Endothelial cell of umbilical vein (primary cell): ENCODE measurements around the gene TMEM229B. TPM values are rescaled to one million over a fixed set of nuclear protein-coding genes. Genes with fewer than 3 reads are reported as not detected.

ENCODE experiments used
- BruUV-seq: library from RNA; stranded (reverse); fragments of 400-500 nt; replicated peaks from 2 replicates; lab custom pipeline; 2021; lab: Mats Ljungman, UMichigan
- CTCF ChIA-PET: fragments of 300-600, 350-600 bp; sonication (Branson Sonifier 250); formaldehyde crosslinking; loops from one replicate; lab custom pipeline; 2021; ENCODE audit warnings: antibody characterized with exemption, inconsistent platforms; lab: Charles Lee
- POLR2A ChIA-PET: fragments of 300-600, 350-600 bp; sonication (Branson Sonifier 250); formaldehyde crosslinking; loops from one replicate; lab custom pipeline; 2021; ENCODE audit warnings: antibody characterized with exemption, inconsistent platforms; lab: Charles Lee
- DNase-seq: peaks from one replicate; pipeline ENCODE4 v3.0.0-alpha.2; 2011; ENCODE audit warnings: low read depth, low spot score
- FAIRE-seq: peaks from 2 replicates; lab custom pipeline; 2011; peaks lifted over from hg19 to GRCh38; lab: Jason Lieb, UNC
- H2AFZ ChIP-seq: 2 replicates; pipeline ENCODE4 v1.6.0; 2012; ENCODE audit warnings: low read depth, low read length, control low read depth, inconsistent platforms
- H3K27ac ChIP-seq: 2 replicates; pipeline ENCODE4 v1.5.1; 2011; ENCODE audit warnings: low read depth, mild to moderate bottlenecking, control low read depth, low read length, moderate library complexity; ENCODE audit not compliant: insufficient read depth
- H3K27me3 ChIP-seq, 2 experiments: 2 replicates each; pipeline versions ENCODE4 v1.6.0 to v1.6.1; 2011; ENCODE audit warnings: low read length in 2 of 2, mixed read lengths in 1 of 2; ENCODE audit not compliant: control insufficient read depth in 2 of 2, insufficient read depth in 2 of 2
- H3K36me3 ChIP-seq, 2 experiments: 2 replicates in 1 of 2; 3 replicates in 1 of 2; pipeline ENCODE4 v1.5.1; 2011; ENCODE audit warnings: low read length in 2 of 2, mild to moderate bottlenecking in 1 of 2, moderate library complexity in 1 of 2; ENCODE audit not compliant: control insufficient read depth in 2 of 2, insufficient read depth in 2 of 2; ENCODE audit errors: extremely low read depth in 1 of 2
- H3K4me1 ChIP-seq: 3 replicates; pipeline ENCODE4 v1.5.1; 2011; ENCODE audit warnings: mild to moderate bottlenecking, low read length; ENCODE audit not compliant: control insufficient read depth, insufficient read depth; ENCODE audit errors: extremely low read depth
- H3K4me2 ChIP-seq: 2 replicates; pipeline ENCODE4 v1.6.1; 2011; ENCODE audit warnings: low read length, control low read depth, mixed read lengths; ENCODE audit not compliant: insufficient read depth
- H3K4me3 ChIP-seq, 3 experiments: fragments of 200-600 bp in 1 of 3; sonication (generic), shearing (Covaris generic) in 1 of 3; replicated peaks in 1 of 3; 2 replicates each; pipeline ENCODE4 v1.5.1; 2011 to 2016; ENCODE audit warnings: control low read depth in 3 of 3, low read length in 3 of 3, mild to moderate bottlenecking in 2 of 3, inconsistent platforms in 1 of 3, low read depth in 1 of 3, moderate library complexity in 1 of 3; ENCODE audit not compliant: insufficient read depth in 1 of 3
- H3K79me2 ChIP-seq: 2 replicates; pipeline ENCODE4 v1.6.0; 2012; ENCODE audit warnings: low read length, inconsistent platforms; ENCODE audit not compliant: control insufficient read depth, insufficient read depth
- H3K9ac ChIP-seq: replicated peaks from 2 replicates; pipeline ENCODE3; 2011; ENCODE audit warnings: low read length, control low read depth; ENCODE audit not compliant: insufficient read depth; ENCODE audit errors: extremely low read depth
- H3K9me1 ChIP-seq: replicated peaks from 3 replicates; pipeline ENCODE4 v1.6.0; 2011; ENCODE audit warnings: mild to moderate bottlenecking, low read length; ENCODE audit not compliant: control insufficient read depth, insufficient read depth; ENCODE audit errors: extremely low read depth
- H3K9me3 ChIP-seq: replicated peaks from 2 replicates; pipeline ENCODE4 v1.5.1; 2012; ENCODE audit warnings: low read length, inconsistent platforms; ENCODE audit not compliant: control insufficient read depth, insufficient read depth
- H4K20me1 ChIP-seq: replicated peaks from 2 replicates; pipeline ENCODE3; 2011; ENCODE audit warnings: mild to moderate bottlenecking, low read length; ENCODE audit not compliant: control insufficient read depth, insufficient read depth; ENCODE audit errors: extremely low read depth
- EZH2 ChIP-seq: IDR thresholded peaks from 2 replicates; pipeline ENCODE4 v1.6.1; 2012; ENCODE audit warnings: borderline replicate concordance, low read depth, mild to moderate bottlenecking, moderate library complexity, low read length, inconsistent platforms; ENCODE audit not compliant: severe bottlenecking
- FOS ChIP-seq: IDR thresholded peaks from 2 replicates; pipeline ENCODE4 v1.6.1; 2011; ENCODE audit warnings: mild to moderate bottlenecking, low read length, moderate library complexity, borderline replicate concordance; ENCODE audit not compliant: insufficient read depth
- GATA2 ChIP-seq: IDR thresholded peaks from 2 replicates; pipeline ENCODE4 v1.7.0; 2011; ENCODE audit warnings: low read depth, mild to moderate bottlenecking, moderate library complexity, mixed read lengths, low read length; ENCODE audit not compliant: insufficient read length, insufficient read depth
- JUN ChIP-seq: IDR thresholded peaks from 2 replicates; pipeline ENCODE4 v1.6.1; 2011; ENCODE audit warnings: borderline replicate concordance, low read depth; ENCODE audit not compliant: insufficient read length, insufficient read depth
- MYC ChIP-seq: IDR thresholded peaks from one replicate; pipeline ENCODE4 v1.6.1; 2011; ENCODE audit warnings: mild to moderate bottlenecking, low read depth, low read length
- POLR2A ChIP-seq: IDR thresholded peaks from 2 replicates; pipeline ENCODE4 v1.6.1; 2012; ENCODE audit warnings: low read depth, mild to moderate bottlenecking, control low read depth, low read length
- POLR2AphosphoS5 ChIP-seq: IDR thresholded peaks from 2 replicates; pipeline ENCODE4 v1.6.1; 2012; ENCODE audit warnings: low read depth, mild to moderate bottlenecking, control low read depth, low read length, moderate library complexity; ENCODE audit not compliant: insufficient read depth
- dilution Hi-C: fragments of 300-500 bp; cut with MboI; formaldehyde crosslinking; loops from one replicate; pipeline ENCODE4 v1.15.0; 2019; ENCODE audit warnings: low sequenced_read_pairs; ENCODE audit not compliant: extremely low pct_ligation_motif_present
- intact Hi-C: fragments of 100-400 bp; cut with micrococcal nuclease; formaldehyde crosslinking; loops from one replicate; pipeline ENCODE4 v1.10.0; 2022
- polyA plus RNA-seq, 4 experiments: library from polyadenylated mRNA; depleted of rRNA in 3 of 4; stranded (reverse) in 3 of 4; unstranded in 1 of 4; fragments of >200 nt; gene quantifications; 2 replicates each; pipeline versions ENCODE4 v1.2.1 to v1.2.3, GENCODE V29; 2011 to 2012; ENCODE audit warnings: missing spikeins in 1 of 4
- total RNA-seq: library from RNA; stranded (reverse); gene quantifications from 2 replicates; pipeline ENCODE4 v1.2.3, GENCODE V29; 2021
- TF ChIP-seq, protein P1 (sequence below): IDR thresholded peaks from 2 replicates; pipeline ENCODE4 v1.6.1; 2011; ENCODE audit not compliant: insufficient read depth, insufficient read length
- TF ChIP-seq, protein P2 (sequence below), 2 donors: IDR thresholded peaks; 1 replicate in 1 of 2; 2 replicates in 1 of 2; pipeline ENCODE4 v1.5.1; 2011; ENCODE audit warnings: low read length in 2 of 2, mild to moderate bottlenecking in 2 of 2, moderate library complexity in 2 of 2, control low read depth in 1 of 2, inconsistent platforms in 1 of 2, low read depth in 1 of 2; ENCODE audit not compliant: insufficient read depth in 1 of 2; ENCODE audit errors: extremely low read depth in 1 of 2

TMEM229B gene
- total and polyA plus RNA-seq, 2 donors (not counting 3 experiments of a cell fraction or from before 2014, with no cell fraction given): 0.03 TPM; not detected in 1

DNA sequence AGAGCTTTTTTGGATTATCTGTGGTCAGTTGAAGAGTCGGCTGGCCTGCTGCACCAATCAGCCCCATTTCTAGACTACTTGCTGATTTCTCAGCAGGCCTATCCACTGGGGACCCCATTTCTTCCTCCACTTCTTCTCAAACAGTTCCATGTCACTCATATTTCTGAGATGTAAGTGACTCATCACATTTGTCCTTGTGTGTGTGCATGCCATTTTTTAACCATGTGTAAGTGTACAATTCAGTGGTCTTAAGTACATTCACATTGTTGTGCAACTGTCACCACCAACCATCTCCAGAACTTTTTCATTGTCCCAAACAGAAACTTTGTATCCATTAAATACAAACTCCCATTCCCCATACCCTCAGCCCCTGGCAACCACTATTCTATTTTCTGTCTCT lies 14.2 kb downstream of the TMEM229B start:
- Histone ChIP-seq H3K9me1 (no peaks in the 10 kb centered on the region), H3K4me1 (no peaks in the 10 kb centered on the region), H3K36me3 (no peaks in the 10 kb centered on the region), H4K20me1 (no peaks in the 10 kb centered on the region), H3K79me2 (no peaks in the 10 kb centered on the region), H3K4me3 (no peak overlapping the region), H3K27ac (no peak overlapping the region), H3K9ac (no peak overlapping the region), H3K4me2 (no peak overlapping the region), H3K27me3 (peaks cover 0 to 4% of the 10 kb centered on the region in 2 experiments), H3K9me3 (no peaks in the 10 kb centered on the region), H2AFZ (no peak overlapping the region)
- no peak for FAIRE-seq
- DNase-seq: no peak
- ChIA-PET CTCF (no interaction called here), POLR2A (no interaction called here)
- no TSS peak for BruUV-seq
- no peak for TF ChIP-seq POLR2A
- no peak for TF ChIP-seq POLR2AphosphoS5
- no peak for TF ChIP-seq GATA2
- TF ChIP-seq, protein P1, sequence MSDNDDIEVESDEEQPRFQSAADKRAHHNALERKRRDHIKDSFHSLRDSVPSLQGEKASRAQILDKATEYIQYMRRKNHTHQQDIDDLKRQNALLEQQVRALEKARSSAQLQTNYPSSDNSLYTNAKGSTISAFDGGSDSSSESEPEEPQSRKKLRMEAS: no peak
- TF ChIP-seq EZH2: no peak
- TF ChIP-seq MYC: no peak
- no peak for TF ChIP-seq JUN
- no peak for TF ChIP-seq FOS
- TF ChIP-seq, protein P2, sequence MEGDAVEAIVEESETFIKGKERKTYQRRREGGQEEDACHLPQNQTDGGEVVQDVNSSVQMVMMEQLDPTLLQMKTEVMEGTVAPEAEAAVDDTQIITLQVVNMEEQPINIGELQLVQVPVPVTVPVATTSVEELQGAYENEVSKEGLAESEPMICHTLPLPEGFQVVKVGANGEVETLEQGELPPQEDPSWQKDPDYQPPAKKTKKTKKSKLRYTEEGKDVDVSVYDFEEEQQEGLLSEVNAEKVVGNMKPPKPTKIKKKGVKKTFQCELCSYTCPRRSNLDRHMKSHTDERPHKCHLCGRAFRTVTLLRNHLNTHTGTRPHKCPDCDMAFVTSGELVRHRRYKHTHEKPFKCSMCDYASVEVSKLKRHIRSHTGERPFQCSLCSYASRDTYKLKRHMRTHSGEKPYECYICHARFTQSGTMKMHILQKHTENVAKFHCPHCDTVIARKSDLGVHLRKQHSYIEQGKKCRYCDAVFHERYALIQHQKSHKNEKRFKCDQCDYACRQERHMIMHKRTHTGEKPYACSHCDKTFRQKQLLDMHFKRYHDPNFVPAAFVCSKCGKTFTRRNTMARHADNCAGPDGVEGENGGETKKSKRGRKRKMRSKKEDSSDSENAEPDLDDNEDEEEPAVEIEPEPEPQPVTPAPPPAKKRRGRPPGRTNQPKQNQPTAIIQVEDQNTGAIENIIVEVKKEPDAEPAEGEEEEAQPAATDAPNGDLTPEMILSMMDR (IDR thresholded peaks at IDR 0.05; ENCODE audit: extremely low read depth in 1 of 2, insufficient read depth in 1 of 2, low read depth in 1 of 2, low read length in 2 of 2): no peak
- dilution Hi-C loops: no loop called here
- intact Hi-C loops: no loop called here
